Gastrocnemius medialis (tissue), 4 donors: ENCODE results near the gene PTPRF. TPM values are rescaled to one million over a fixed set of nuclear protein-coding genes. Genes with fewer than 3 reads are reported as not detected.

ENCODE experiments used
- ATAC-seq, 2 donors: fragments of 150-250 bp; one replicate each; pipeline ENCODE4 v1.9.1; 2016
- DNase-seq, 2 donors: peaks; one replicate each; pipeline ENCODE4 v3.0.0-alpha.2; 2019
- H3K27ac ChIP-seq, 4 donors: fragments of 200-600 bp; sonication (generic); 1 replicate in 1 of 4; 2 replicates in 3 of 4; pipeline ENCODE4 v1.5.1; 2016 to 2018; ENCODE audit warnings: mild to moderate bottlenecking in 2 of 4, moderate library complexity in 1 of 4
- H3K27me3 ChIP-seq, 3 donors: fragments of 200-600 bp; sonication (generic) in 2 of 3; 1 replicate in 1 of 3; 2 replicates in 2 of 3; pipeline versions ENCODE4 v1.5.1 to v1.6.0; 2016 to 2019; ENCODE audit warnings: mild to moderate bottlenecking in 1 of 3, moderate library complexity in 1 of 3
- H3K36me3 ChIP-seq, 2 donors: fragments of 200-600 bp; sonication (generic) in 1 of 2; one replicate each; pipeline ENCODE4 v1.5.1; 2017 to 2018
- H3K4me1 ChIP-seq, 2 donors: fragments of 200-600 bp; sonication (generic) in 1 of 2; one replicate each; pipeline ENCODE4 v1.5.1; 2016 to 2017; ENCODE audit warnings: mild to moderate bottlenecking in 2 of 2
- H3K4me3 ChIP-seq, 4 donors: fragments of 200-600 bp; sonication (generic) in 3 of 4; 1 replicate in 1 of 4; 2 replicates in 3 of 4; pipeline ENCODE4 v1.5.1; 2016 to 2019; ENCODE audit warnings: mild to moderate bottlenecking in 2 of 4
- H3K9me3 ChIP-seq, 3 donors: fragments of 200-600 bp; sonication (generic) in 2 of 3; 1 replicate in 1 of 3; 2 replicates in 2 of 3; pipeline ENCODE4 v1.5.1; 2016 to 2019
- CTCF ChIP-seq, 5 experiments: fragments of 450-650 bp in 3 of 5; fragments of 200-600 bp in 2 of 5; sonication (generic) in 2 of 5; IDR thresholded peaks in 4 of 5; conservative IDR thresholded peaks in 1 of 5; 1 replicate in 4 of 5; 2 replicates in 1 of 5; pipeline ENCODE4 v1.5.1; 2016 to 2019; ENCODE audit warnings: antibody characterized with exemption in 5 of 5, mild to moderate bottlenecking in 3 of 5, moderate library complexity in 3 of 5
- POLR2A ChIP-seq, 2 donors: fragments of 450-650 bp; IDR thresholded peaks; one replicate each; pipeline ENCODE4 v1.6.1; 2017; ENCODE audit warnings: antibody characterized with exemption in 2 of 2, mild to moderate bottlenecking in 2 of 2, moderate library complexity in 2 of 2
- in situ Hi-C, 4 donors: fragments of 200-750 bp; cut with MboI; loops; one replicate each; pipeline versions ENCODE4 v1.15.0 to v1.8.0; 2017; ENCODE audit warnings: low sequenced_read_pairs in 4 of 4
- intact Hi-C: fragments of 100-400 bp; cut with DNase I; formaldehyde crosslinking; loops from one replicate; pipeline ENCODE4 v1.15.1; 2023; ENCODE audit warnings: low total_unique reads
- total RNA-seq, 4 donors: library from RNA; depleted of rRNA; stranded (reverse); fragments of >200 nt; gene quantifications; one replicate each; pipeline versions ENCODE4 v1.1.0 to v1.2.3, GENCODE V29; 2016

PTPRF gene
- total RNA-seq, 4 donors from 2014 or later, result 1.8 to 2.6 (median 2.5) TPM

GRCh38 chr1:43625063-43625780 is 94.5 kb downstream of the PTPRF start:
- no peak overlapping the region for H3K4me3 ChIP-seq
- no peak for ATAC-seq
- H3K9me3 ChIP-seq, result no peaks in the 10 kb centered on the region
- in situ Hi-C loops (no loop called here), intact Hi-C loops (no loop called here)
- H3K36me3 ChIP-seq, result no peaks in the 10 kb centered on the region
- H3K4me1 ChIP-seq, result no peaks in the 10 kb centered on the region
- DNase-seq, result no peak
- H3K27me3 ChIP-seq, result no peaks in the 10 kb centered on the region
- no peak overlapping the region for H3K27ac ChIP-seq
- TF ChIP-seq POLR2A (IDR thresholded peaks at IDR 0.05) (no peak), CTCF (IDR thresholded peaks at IDR 0.05 in 4 of 5, conservative IDR thresholded peaks at IDR 0.05 in 1 of 5) (no peak)

DNA sequence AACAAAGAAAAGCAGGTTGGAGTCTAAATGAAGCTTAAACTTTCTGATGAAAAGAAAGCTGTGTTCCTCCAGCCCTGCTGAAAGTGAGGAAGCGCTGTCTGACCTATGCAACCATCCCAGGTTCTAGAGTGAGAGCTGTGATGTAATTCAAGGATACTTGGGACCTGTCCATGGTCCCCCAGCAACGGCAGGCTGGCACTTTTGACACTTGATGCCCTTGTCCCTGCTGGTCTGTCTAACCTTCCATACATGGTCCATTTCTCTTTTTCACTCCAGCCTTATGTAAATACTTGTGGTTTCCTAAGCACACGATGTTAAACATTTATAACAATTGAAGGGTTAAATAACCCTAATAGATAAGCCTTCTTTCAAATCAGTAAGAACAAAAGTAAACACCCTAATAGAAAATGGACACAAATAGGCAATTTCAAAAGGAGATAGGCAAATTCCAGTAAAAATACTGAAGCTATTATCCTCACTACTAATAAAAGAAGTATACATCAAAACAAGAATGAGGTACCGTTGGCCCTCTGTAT is 101.5 kb downstream of the PTPRF start:
- ATAC-seq (no peak), DNase-seq (no peak)
- no peaks in the 10 kb centered on the region for H3K36me3 ChIP-seq
- H3K4me1 ChIP-seq, result no peaks in the 10 kb centered on the region
- H3K4me3 ChIP-seq, result no peak overlapping the region
- H3K27me3 ChIP-seq, result no peaks in the 10 kb centered on the region
- H3K9me3 ChIP-seq, result no peaks in the 10 kb centered on the region
- no peak overlapping the region for H3K27ac ChIP-seq
- intact Hi-C loops, result no loop called here
- in situ Hi-C loops, result no loop called here
- TF ChIP-seq POLR2A (IDR thresholded peaks at IDR 0.05) (no peak), CTCF (IDR thresholded peaks at IDR 0.05 in 4 of 5, conservative IDR thresholded peaks at IDR 0.05 in 1 of 5) (no peak)

GRCh38 chr1:43634721-43635120 is 104.0 kb downstream of the PTPRF start:
- no peak overlapping the region for H3K4me3 ChIP-seq
- H3K27me3 ChIP-seq, result no peaks in the 10 kb centered on the region
- no peak overlapping the region for H3K27ac ChIP-seq
- DNase-seq (no peak), ATAC-seq (no peak)
- no peaks in the 10 kb centered on the region for H3K9me3 ChIP-seq
- in situ Hi-C loops, result no loop called here
- intact Hi-C loops, result no loop called here
- no peaks in the 10 kb centered on the region for H3K4me1 ChIP-seq
- no peaks in the 10 kb centered on the region for H3K36me3 ChIP-seq
- TF ChIP-seq CTCF (IDR thresholded peaks at IDR 0.05 in 4 of 5, conservative IDR thresholded peaks at IDR 0.05 in 1 of 5) (no peak), POLR2A (IDR thresholded peaks at IDR 0.05) (no peak)

GRCh38 chr1:43636006-43636641 is 105.4 kb downstream of the PTPRF start:
- Histone ChIP-seq H3K27me3 (no peaks in the 10 kb centered on the region), H3K36me3 (no peaks in the 10 kb centered on the region), H3K4me1 (no peaks in the 10 kb centered on the region), H3K27ac (no peak overlapping the region), H3K4me3 (no peak overlapping the region), H3K9me3 (no peaks in the 10 kb centered on the region)
- in situ Hi-C loops (no loop called here), intact Hi-C loops (no loop called here)
- ATAC-seq (no peak), DNase-seq (no peak)
- TF ChIP-seq POLR2A (IDR thresholded peaks at IDR 0.05), result no peak
- TF ChIP-seq CTCF (IDR thresholded peaks at IDR 0.05 in 4 of 5, conservative IDR thresholded peaks at IDR 0.05 in 1 of 5), result no peak
